NCI-H1092 (cell line): Measurements from ENCODE around the gene DNMBP.
"Not testable (repeated sequence)": the region's sequence is repeated elsewhere in the genome, so short reads cannot be mapped to it uniquely, and the experiment has no call there.

Source experiments
- DNase-seq: peaks from one replicate; lab custom pipeline; 2025; lab: John Stamatoyannopoulos, UW

Gene DNMBP

DNA sequence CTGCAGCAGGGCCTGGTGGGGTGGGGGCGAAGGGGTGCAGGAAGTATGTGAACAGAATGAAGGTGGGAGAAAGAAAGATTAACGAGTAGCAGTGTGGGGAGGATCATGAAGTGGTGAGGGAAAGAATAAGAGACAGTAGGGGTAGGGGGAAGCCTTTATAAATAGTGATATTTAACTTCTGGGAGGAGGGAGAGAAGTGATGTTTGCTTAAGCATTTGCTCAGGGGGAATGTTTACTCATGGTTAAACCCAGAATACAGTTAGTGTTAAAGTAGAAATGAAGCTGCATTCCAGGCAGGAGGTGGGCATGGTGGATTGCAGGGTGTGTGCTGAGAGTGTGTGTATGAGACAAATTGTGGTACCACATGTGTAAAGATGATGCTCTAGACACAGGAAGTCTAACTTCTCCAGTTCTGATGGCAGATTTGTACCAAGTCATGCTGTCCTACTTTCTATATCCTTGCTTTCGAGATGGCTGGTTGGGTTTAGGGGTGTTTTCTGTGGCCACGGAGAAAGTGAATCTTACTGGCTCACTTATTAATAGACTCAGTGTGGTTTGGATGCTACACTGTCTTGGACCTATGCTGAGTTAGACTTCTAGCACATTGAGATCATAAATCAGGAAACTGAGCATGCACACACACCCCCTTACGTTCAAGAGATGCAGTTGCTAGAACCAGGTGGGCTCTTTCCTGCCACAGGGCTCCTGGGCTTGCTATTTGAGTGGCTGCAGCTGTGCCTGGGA lies 10.6 kb upstream of the DNMBP start:
- no peak for DNase-seq

DNA sequence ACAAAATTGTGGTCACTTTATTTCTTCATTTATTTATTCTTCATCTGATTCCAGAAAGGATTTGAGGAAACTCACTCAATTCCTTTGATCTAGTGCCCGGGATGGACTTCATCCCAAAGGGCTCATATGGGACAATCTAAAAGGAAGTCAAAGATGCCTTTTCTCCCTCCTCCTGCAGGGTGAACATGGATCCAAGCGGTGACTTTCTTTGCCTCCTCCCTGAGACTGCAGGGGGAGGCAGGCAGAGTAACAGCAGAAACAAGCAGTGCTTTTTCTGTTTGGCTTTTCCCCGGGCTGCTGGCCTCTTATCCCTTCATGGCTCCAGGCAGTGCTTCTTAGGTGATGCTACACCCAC lies 10.0 kb upstream of the DNMBP start:
- peak; percentile 12 for DNase-seq

DNA sequence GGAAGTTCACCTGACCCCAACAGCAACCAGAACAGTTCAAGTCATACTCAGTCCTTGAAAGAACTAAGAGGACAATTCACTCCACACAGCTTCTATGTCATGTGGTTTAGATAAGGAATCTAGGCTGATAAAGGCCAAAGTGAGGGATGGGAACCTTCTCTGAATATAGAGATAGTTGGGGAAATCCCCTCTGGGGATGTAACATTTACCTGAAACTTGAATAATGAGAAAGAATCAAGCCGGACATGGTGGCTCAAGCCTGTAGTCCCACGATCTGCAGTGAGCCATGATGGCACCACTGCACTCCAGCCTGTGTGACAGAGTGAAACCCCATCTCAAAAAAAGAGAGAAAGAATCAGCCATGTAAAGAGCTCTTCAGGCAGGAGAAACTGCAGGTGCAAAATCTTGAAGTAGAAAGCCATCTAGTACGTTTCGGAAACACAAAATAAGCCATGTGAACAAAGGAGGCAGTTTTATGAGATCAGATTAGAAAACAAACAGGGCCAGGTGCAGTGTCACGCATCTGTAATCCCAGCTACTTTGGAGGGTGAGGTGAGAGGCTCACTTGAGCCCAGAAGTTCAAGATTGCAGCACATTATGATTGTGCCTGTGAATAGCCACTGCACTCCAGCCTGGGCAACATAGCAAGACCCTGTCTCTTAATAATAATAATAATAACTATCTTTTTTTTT lies 4.5 kb upstream of the DNMBP start:
- DNase-seq: peak; percentile 15

DNA sequence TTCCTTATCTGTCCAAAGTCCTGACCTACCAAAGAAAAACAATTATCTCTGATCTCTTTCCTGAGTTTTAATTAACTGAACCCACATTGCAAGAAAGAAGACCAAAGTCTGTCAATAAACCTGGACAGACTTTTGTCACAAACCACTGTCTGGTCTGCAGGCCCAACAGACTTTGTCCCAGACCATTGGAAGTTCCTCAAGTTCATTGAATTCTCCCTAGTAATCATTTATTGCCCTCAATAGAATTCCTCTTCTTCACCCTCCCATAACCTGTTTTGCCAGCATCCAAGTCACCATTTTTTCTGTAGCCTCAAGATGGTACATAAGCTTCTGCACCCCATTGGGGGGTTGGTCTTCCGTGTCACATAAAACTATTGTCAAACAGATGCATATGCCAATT lies 3.9 kb upstream of the DNMBP start:
- no peak for DNase-seq

DNA sequence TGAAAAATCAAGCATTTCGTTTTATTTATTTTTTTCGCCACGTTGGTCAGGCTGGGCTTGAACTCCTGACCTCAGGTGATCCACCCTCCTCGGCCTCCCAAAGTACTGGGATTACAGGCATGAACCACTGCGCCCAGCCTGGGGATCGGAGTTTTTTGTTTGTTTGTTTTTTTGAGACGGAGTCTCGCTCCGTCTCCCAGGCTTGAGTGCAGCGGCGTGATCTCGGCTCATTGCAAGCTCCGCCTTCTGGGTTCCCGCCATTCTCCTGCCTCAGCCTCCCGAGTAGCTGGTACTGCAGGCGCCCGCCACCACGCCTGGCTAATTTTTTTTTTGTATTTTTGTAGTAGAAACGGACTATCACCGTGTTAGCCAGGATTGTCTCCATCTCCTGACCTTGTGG lies 2.2 kb upstream of the DNMBP start:
- DNase-seq: not testable (repeated sequence)

DNA sequence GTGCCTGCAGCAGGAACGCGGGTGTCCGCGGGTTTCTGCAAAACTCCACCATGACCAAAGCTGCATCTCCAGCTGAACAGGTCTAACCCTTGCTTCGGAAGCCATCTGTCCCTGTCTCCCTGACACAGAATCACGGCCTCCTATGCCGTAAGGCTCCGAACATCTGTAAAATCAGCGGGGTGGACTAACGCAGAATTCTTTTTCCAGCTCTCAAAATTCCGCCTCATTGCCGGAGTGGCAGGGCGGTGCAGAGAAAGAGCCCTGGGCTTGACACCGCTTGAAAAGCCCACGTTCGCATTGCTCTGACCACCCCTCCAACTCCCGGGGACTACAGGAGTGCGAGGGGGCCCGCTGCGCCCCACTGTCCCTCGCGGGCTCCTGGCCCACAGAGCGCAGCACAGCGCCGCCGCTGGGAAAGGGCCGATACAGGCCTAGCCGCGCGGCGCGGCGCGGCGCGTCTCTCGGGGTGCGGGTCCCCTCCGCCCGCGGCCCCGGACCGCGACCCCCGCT lies 409 bp downstream of the DNMBP start:
- DNase-seq: peak; percentile 32

DNA sequence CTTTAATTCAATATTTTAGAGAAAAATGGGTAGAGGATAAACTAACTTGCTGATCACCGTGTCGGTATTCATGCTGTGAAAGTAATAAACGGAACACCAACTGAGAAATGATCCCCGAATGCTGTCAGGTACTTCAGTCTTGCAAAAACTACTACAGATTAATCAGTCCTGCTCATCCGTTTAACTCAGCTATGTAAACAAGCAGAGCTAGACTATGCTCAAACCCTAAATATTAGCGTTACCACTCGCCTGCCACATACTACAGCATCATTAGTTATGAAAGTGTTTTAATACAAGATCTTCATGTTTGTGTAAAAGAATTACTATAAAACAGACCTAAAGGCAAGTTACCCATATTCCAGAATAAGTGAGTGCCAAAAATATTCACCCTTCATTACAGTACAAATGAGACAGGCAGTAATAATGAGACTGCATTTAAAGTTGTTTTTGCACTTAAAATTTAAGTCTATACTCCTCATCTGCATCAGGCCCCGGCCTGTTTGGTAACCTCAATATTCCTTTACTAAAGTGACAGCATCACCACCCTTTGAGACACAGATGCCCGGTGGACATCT lies 952 bp downstream of the DNMBP start:
- no peak for DNase-seq

DNA sequence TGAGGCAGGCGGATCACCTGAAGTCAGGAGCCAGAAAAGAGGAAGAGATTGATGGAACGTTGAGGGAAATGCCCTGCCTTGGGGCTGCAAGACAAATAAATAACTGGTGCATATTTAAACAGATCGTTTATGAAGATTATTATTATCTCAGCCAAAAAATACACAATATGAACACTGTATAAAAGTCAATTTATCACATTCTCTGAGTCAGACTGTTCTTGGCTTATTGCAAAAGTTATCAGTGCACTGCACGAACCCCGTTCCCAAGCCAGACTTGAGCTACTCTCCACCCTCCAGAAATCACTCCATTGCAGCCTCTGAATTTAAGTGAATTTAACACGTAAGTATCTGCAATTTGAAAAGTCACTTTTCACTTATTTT lies 1.6 kb downstream of the DNMBP start:
- no peak for DNase-seq

DNA sequence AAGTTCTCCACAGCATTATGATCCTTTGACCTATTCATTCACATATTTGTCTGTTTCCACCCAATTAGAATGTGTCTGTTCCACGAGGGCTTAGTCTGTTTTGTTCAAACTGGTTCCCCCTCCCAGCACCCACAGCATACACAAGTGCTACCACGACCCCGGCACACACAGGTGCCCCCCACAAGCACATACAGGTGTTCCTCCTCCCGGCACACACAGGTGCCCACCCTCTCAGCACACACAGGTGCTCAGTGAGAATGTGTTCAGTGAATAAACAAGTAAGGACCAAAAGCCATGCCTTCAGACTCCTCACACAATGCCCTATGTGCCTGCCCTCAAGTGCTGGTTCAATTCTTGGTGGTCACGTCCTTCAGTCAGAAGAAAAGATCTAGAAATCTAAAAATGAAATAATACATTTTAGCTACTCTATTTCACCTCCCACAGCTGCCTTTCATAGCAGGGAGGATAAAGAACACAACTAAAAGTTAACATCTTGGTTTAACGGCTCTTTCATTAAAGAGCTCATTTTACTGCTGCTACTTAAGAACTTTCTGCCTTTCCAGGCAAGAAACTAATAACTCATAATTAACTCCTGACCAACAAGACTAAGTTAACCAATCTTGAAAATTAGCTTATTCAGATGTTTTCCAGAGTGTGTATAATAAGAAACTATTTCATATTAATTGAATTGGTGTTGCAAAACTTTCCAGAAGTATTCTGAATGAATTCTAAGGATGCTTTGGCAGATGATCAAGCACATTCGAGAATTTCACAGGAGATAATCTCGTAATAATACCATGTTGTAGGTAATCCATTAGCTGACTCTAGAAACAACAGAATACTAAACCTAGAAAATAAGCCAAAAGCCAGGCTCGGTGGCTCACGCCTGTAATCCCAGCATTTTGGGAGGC lies 2.3 kb downstream of the DNMBP start:
- no peak for DNase-seq

DNA sequence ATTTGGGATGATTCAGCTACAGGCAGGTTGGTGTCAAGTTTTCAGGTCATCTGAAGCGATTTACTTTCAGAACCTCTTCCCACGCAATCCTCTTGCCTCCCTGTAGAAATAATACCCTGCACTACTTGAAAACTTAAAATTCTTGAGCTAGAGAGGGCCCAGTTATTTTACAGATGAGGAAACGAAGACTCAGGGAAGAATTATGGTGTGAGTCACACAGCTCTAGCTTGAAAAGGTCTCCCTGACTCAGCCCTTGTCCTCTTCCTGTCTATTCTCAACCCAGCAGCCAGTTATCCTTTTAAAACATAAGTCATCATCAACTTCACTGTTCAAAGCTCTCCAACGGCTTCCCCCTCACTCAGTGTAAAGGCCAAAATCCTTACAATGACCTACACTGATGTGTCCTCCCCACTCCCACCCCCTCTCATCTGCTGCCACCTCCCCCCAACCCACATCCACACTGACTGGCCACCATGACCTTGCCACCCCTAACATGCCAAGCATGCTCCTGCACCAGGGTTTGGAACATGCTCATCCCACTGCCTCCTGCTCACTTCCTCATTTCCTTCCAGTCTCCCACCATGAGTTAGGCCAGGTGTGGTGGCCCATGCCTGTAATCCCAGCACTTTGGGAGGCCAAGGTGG lies 3.4 kb downstream of the DNMBP start:
- no peak for DNase-seq

DNA sequence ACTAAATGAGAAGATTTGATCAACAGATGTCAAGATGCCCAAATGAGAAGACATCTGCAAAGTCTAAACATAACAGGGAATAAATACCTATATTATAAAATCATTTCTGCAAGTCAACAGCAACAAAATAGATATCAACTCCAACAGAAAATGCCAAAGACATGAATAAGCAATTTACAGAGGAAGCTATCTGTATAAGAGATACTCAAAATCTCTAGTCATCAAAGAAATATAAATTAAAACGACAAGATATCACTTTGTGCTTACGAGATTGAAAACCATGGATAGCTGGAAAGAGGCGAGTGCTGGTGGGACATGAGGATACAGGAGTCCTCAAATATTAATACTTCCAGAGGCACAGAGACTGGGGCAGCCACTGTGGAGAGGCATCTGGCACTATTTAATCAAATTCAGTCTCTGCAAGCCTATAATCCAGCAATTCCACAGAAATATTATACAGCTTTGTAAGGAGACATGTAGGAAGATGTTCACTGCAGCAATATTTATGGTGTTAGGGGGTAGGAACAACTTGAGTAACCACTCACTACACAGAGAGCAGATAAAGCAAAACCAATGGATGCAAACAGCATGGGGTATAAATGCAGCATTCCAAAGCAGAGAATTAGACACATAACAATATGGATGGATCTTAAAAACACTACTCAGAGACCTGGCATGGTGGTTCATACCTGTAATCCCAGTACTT lies 4.8 kb downstream of the DNMBP start:
- no peak for DNase-seq

DNA sequence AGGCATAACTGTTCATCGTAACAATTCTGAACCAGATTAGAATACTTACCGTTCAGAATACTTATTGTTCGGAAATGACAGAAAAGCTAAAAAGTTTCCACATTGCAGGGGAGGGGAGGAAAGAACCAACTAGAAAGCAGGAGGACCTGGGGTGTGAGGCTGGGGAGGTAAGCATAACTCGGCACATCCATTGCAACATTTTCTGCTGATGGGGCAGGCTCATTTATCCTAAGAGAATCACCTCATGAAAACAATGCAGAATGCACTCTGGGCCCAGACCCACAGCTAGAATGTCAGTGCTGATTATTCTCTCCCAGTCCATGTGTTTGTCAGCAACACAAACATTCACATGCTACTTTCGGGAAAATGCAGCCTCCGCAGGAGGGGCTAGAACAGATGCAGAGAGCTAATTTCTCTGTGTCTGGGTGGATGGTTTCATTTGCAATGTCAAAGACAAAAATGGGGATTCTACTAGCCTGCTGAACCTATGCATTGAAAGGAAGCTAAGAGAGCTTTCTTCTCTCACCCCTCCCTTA lies 9.6 kb downstream of the DNMBP start:
- no peak for DNase-seq

DNA sequence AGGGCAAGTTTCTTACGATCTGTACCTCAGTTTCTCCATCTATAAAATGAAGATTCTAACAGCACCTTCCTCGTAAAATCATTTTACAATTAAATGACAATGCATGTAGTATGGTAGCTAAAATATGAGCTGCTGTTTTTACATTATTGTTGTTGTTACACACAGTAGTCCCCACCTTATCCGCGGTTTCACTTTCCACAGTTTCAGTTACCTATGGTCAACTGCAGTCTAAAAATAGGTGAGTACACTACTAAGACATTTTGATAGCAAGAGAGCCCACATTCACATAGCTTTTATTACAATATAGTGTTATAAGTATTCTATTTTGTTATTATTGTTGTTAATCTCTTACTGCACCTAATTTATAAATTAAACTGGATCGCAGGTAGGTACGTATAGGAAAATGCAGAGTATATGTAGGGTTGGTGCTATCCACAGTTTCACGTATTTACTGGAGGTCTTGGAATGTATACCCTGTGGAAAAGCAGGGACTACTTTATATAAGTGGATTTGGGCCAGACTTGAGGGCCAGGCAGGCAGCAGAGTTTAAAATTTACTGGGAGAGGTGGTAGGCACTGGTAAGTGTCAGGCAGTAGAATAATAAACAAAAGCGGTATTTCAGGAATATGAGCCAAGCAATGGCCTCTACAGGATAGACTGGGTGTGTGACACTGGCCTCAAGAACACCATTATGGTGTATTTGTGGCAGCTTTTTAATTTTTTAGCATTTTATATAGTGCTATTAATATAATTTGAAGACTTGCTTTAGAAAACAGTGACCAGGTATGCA lies 10.2 kb downstream of the DNMBP start:
- DNase-seq: no peak

DNA sequence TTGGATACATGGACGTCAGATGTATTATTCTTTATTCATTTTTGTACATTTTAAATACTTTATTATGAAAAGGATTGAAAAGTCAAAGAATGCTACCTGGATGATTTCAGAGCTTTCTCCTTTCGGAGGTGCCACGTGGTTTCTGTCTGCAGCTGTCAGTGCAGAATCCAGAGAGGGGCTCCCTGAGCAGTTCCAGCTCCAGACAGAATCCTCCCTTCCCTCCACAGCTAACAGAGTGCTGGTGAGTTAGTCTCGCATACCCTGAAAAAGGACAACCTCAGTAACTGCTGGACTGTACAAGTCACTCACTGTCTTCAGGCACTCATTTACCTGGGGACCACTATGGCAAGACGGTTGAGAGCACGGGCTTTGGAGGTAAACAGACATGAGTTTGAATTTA lies 10.9 kb downstream of the DNMBP start:
- no peak for DNase-seq

DNA sequence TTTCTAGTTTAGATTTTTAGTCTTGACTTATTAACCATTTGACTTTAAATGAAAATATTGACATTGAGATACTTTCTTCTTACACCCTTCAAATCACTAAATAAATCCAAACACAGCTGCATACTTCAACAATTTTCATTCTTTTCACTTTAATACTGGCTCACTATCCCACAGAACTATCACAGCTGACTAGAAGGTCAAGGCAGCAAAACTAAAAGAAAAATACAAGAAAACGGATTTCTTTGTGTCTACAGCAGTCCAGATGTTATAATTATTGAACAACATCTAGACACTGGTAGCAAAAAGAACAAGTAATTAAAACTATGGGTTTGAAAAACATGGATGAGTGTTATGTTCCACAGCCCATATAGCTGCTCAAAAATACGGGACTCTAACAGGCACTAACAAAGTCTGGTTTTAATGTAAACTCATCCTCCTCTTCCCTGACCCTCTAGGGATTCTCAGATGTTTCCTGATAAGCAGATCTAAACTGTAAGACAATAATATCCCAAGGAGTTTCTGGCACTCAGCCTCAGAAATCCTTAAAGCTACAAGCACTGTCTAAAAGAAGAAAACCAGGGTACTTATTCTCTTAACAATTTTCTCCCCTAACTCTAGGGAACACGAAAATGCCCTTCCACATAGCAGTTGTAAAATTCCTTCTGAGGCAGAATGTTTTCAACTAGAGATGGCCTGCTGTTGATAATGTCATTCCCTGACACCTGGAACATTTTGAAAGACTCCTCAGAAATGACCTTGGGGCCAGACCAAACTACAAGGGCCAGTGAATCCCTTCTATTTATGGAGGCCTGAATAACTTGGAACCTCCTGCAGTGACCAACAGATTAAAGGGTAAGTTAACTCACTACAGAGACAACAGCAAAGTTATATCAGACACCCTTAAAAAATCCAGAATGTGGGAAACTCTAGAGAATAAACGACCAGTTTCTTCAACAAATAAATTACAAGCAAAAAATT lies 12.8 kb downstream of the DNMBP start:
- no peak for DNase-seq

DNA sequence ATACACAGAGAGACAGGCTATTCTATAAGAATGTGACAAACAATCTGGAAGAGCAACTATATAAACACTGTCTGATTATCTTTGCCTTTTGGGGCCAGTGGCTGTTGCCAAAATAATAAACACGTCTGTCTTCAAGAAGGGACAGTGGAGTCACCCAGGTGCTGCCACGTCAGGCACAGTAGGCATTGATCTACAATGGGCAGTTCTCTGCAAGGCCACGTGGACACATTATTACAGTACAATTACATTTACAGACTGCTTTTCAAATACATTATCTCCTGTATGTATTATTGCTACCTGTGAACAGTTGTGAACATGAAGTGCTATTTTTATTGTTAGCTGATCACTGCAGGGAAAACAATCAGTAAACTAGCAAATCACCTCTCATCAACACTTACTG lies 14.0 kb downstream of the DNMBP start:
- DNase-seq: no peak

DNA sequence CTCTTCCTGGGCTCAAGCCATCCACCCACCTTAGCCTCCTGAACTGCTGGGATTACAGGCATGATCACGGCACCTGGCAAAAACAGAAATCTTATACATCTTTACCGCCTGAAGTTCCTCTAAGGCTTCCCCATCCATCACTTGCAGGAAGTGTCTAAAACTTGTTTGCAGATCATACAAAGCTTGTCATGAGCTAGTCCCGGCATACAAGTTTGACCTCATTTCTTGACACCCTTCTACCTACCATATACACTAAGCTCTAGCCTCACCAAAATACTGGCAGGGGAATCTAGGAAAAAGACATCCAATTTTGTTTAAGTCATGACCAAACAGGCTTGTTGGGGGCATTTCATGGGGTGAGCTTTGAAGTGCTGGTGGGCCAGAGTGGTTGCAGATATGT lies 14.5 kb downstream of the DNMBP start:
- DNase-seq: no peak

DNA sequence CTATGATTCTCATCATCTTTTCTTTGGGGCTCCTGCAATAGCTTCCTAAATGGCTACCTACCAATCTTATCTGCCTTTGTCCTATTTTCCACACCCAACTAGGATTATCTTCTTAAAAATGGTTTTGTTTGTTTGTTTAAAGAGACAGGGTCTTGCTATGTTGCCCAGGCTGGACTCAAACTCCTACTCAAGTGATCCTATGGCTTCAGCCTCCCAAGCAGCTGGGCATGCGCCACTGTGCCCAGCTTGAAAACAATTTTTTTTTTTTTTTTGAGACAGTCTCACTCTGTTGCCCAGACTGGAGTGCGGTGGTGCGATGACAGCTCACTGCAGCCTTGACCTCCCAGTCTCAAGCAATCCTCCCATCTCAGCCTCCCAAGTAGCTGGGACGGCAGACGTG lies 14.9 kb downstream of the DNMBP start:
- no peak for DNase-seq
